OCI-LY1 (cell line): ENCODE data around the gene SEC61B.
"Not testable (repeated sequence)": the region's sequence is repeated elsewhere in the genome, so short reads cannot be mapped to it uniquely, and the experiment has no call there.

Source experiments
- H2AFZ ChIP-seq: fragments of 200-600 bp; sonication (generic), shearing (Covaris generic); 2 replicates; pipeline ENCODE4 v1.6.0; 2014; ENCODE audit warnings: antibody characterized with exemption, mild to moderate bottlenecking, low read length
- H3F3A ChIP-seq: fragments of 200-600 bp; sonication (generic), shearing (Covaris generic); 2 replicates; pipeline ENCODE4 v1.6.0; 2014; ENCODE audit warnings: mild to moderate bottlenecking, antibody characterized with exemption, low read length, moderate library complexity; ENCODE audit not compliant: insufficient read depth
- H3K27ac ChIP-seq: fragments of 200-600 bp; sonication (generic); 2 replicates; pipeline ENCODE4 v1.5.1; 2014; ENCODE audit warnings: low read length, mixed run types, mild to moderate bottlenecking, low read depth; ENCODE audit not compliant: poor library complexity, severe bottlenecking
- H3K27me3 ChIP-seq: fragments of 200-600 bp; sonication (generic); 2 replicates; pipeline ENCODE4 v1.6.0; 2014; ENCODE audit warnings: antibody characterized with exemption, mild to moderate bottlenecking, low read length, moderate library complexity; ENCODE audit not compliant: insufficient read depth
- H3K36me3 ChIP-seq: fragments of 200-600 bp; sonication (generic); 2 replicates; pipeline ENCODE4 v1.6.1; 2014; ENCODE audit warnings: mild to moderate bottlenecking, antibody characterized with exemption, low read length, moderate library complexity, mixed read lengths; ENCODE audit not compliant: insufficient read depth
- H3K4me1 ChIP-seq: fragments of 200-600 bp; sonication (generic); 2 replicates; pipeline ENCODE4 v1.5.1; 2014; ENCODE audit warnings: mild to moderate bottlenecking, low read length, moderate library complexity; ENCODE audit not compliant: insufficient read depth, severe bottlenecking
- H3K4me2 ChIP-seq: fragments of 200-600 bp; sonication (generic), shearing (Covaris generic); 2 replicates; pipeline ENCODE4 v1.6.1; 2014; ENCODE audit warnings: low read length
- H3K4me3 ChIP-seq: fragments of 200-600 bp; sonication (generic); 2 replicates; pipeline ENCODE4 v1.5.1; 2014; ENCODE audit warnings: low read length, low read depth, mild to moderate bottlenecking, mixed read lengths; ENCODE audit not compliant: poor library complexity, severe bottlenecking
- H3K79me2 ChIP-seq: fragments of 200-600 bp; shearing (Covaris generic); 2 replicates; pipeline ENCODE4 v1.6.1; 2016; ENCODE audit warnings: mixed run types, low read length, mixed read lengths; ENCODE audit not compliant: insufficient read depth
- H3K9ac ChIP-seq: fragments of 200-600 bp; sonication (generic), shearing (Covaris generic); 2 replicates; pipeline ENCODE4 v1.6.1; 2014; ENCODE audit warnings: mild to moderate bottlenecking, low read length, mixed read lengths
- H3K9me2 ChIP-seq: fragments of 200-600 bp; sonication (generic), shearing (Covaris generic); 2 replicates; pipeline ENCODE4 v1.6.1; 2014; ENCODE audit warnings: low read depth, mild to moderate bottlenecking, low read length, mixed read lengths
- H3K9me3 ChIP-seq: fragments of 200-600 bp; shearing (Covaris generic); 2 replicates; pipeline ENCODE4 v1.6.1; 2014; ENCODE audit warnings: low read length, mixed read lengths
- H4K20me1 ChIP-seq: fragments of 200-600 bp; sonication (generic), shearing (Covaris generic); 2 replicates; pipeline ENCODE4 v1.6.0; 2016; ENCODE audit warnings: mild to moderate bottlenecking, low read length; ENCODE audit not compliant: insufficient read depth
- CTCF ChIP-seq: fragments of 200-600 bp; sonication (generic), shearing (Covaris generic); IDR thresholded peaks from 2 replicates; pipeline ENCODE4 v1.5.1; 2017; ENCODE audit warnings: mild to moderate bottlenecking, antibody characterized with exemption, low read length, moderate library complexity, mixed read lengths
- EZH2 ChIP-seq: fragments of 200-600 bp; sonication (generic), shearing (Covaris generic); IDR thresholded peaks from 2 replicates; pipeline ENCODE4 v1.8.0; 2017; ENCODE audit warnings: borderline replicate concordance, mixed run types, mild to moderate bottlenecking, antibody characterized with exemption, low read length, moderate library complexity, mixed read lengths

SEC61B gene

GRCh38 chr9:99237356-99237755, 15.3 kb downstream of the SEC61B start:
- Histone ChIP-seq H3K4me3 (peak overlapping the region; percentile 47), H3K27ac (peak overlapping the region; percentile 99), H3K27me3 (no peaks in the 10 kb centered on the region), H3K9me2 (no peaks in the 10 kb centered on the region), H3K9ac (peak overlapping the region; percentile 55), H3K9me3 (no peaks in the 10 kb centered on the region), H2AFZ (no peak overlapping the region), H4K20me1 (no peaks in the 10 kb centered on the region), H3K79me2 (no peaks in the 10 kb centered on the region), H3K36me3 (peaks cover 35% of the 10 kb centered on the region), H3F3A (no peaks in the 10 kb centered on the region), H3K4me1 (peaks cover 93% of the 10 kb centered on the region), H3K4me2 (peak overlapping the region; percentile 55)
- TF ChIP-seq CTCF (no peak), EZH2 (no peak)

- Histone ChIP-seq H3K36me3 (peaks cover 32% of the 10 kb centered on the region), H3K4me1 (peaks cover 91% of the 10 kb centered on the region), H3K27ac (peak overlapping the region; percentile 99), H3K4me3 (peak overlapping the region; percentile 47), H3K4me2 (peak overlapping the region; percentile 55; the same call in 1 of the 2 replicates)
- not testable (repeated sequence) for H3K27me3 ChIP-seq, H3K79me2 ChIP-seq, H2AFZ ChIP-seq, H4K20me1 ChIP-seq, H3K9me2 ChIP-seq, H3K9me3 ChIP-seq, H3K9ac ChIP-seq, H3F3A ChIP-seq
Measured at GRCh38 chr9:99237849-99238248, 15.8 kb downstream of the SEC61B start.

DNA sequence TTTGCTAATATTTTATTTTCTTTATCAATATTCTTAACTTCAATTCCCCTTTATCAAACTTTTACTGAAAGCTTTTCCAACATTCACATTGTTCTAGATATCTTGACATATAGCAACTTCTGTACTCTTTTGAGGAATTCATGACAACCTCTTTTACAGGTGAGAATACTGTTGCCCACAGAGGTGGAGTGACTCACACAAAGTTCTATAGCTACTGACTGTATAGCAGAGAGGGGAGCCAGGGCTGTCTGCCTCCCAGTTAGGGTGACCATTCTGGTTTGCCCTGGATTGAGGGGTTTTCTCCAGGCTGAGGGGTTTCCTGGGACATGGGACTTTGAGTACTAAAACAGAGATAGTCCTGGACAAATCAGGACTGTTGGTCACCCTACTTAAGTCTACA, 16.2 kb downstream of the SEC61B start:
- H4K20me1 ChIP-seq = no peaks in the 10 kb centered on the region
- H3K9me2 ChIP-seq = no peaks in the 10 kb centered on the region
- no peaks in the 10 kb centered on the region for H3K79me2 ChIP-seq
- peaks cover 31% of the 10 kb centered on the region for H3K36me3 ChIP-seq
- H3K4me3 ChIP-seq = no peak overlapping the region
- no peak overlapping the region for H3K4me2 ChIP-seq
- no peaks in the 10 kb centered on the region for H3K27me3 ChIP-seq
- no peak overlapping the region; the same call in 1 of the 2 replicates for H3K9ac ChIP-seq
- H3K27ac ChIP-seq = peak overlapping the region; percentile 99
- TF ChIP-seq CTCF (no peak), EZH2 (no peak)
- H2AFZ ChIP-seq = no peak overlapping the region
- H3K9me3 ChIP-seq = 0 out of 2 replicates have a peak, but pooled peaks cover 4% of the 10 kb centered on the region
- no peaks in the 10 kb centered on the region for H3F3A ChIP-seq
- H3K4me1 ChIP-seq = peaks cover 90% of the 10 kb centered on the region
